Neural cell (in vitro differentiated cells): ENCODE measurements around the gene HS3ST2. TPM values are rescaled to one million over a fixed set of nuclear protein-coding genes. Genes with fewer than 3 reads are reported as not detected.

ENCODE experiments used
- H2AFZ ChIP-seq: fragments of 200-600, 300-800 bp; sonication (generic), shearing (Covaris generic); 2 replicates; pipeline ENCODE4 v1.6.0; 2014; ENCODE audit warnings: low read depth, mild to moderate bottlenecking, antibody characterized with exemption, low read length, moderate library complexity
- H3F3A ChIP-seq: fragments of 200-600 bp; shearing (Covaris generic); 2 replicates; pipeline ENCODE4 v1.6.1; 2016; ENCODE audit warnings: mild to moderate bottlenecking, moderate library complexity, mixed read lengths, antibody characterized with exemption, low read length; ENCODE audit not compliant: insufficient read depth, poor library complexity, severe bottlenecking
- H3K27ac ChIP-seq: fragments of 200-600, 300-800 bp; sonication (generic), shearing (Covaris generic); 2 replicates; pipeline ENCODE4 v1.5.1; 2014; ENCODE audit warnings: mild to moderate bottlenecking, low read length, moderate library complexity
- H3K27me3 ChIP-seq: fragments of 300-800, 200-600 bp; sonication (generic), shearing (Covaris generic); 2 replicates; pipeline ENCODE4 v1.6.0; 2014; ENCODE audit warnings: mild to moderate bottlenecking, low read depth, low read length, moderate library complexity; ENCODE audit not compliant: insufficient read depth
- H3K36me3 ChIP-seq: fragments of 300-800, 200-600 bp; sonication (generic), shearing (Covaris generic); 2 replicates; pipeline ENCODE4 v1.5.1; 2014; ENCODE audit warnings: mild to moderate bottlenecking, antibody characterized with exemption, low read length, moderate library complexity; ENCODE audit not compliant: insufficient read depth
- H3K4me2 ChIP-seq: fragments of 300-800, 200-600 bp; sonication (generic), shearing (Covaris generic); 2 replicates; pipeline ENCODE4 v1.6.0; 2014; ENCODE audit warnings: mild to moderate bottlenecking, low read length
- H3K4me3 ChIP-seq: fragments of 300-800, 200-600 bp; sonication (generic), shearing (Covaris generic); 2 replicates; pipeline ENCODE4 v1.5.1; 2014; ENCODE audit warnings: mild to moderate bottlenecking, low read length, moderate library complexity
- H3K79me2 ChIP-seq: fragments of 200-600 bp; shearing (Covaris generic); replicated peaks from 2 replicates; pipeline ENCODE4 v1.6.0; 2014; ENCODE audit warnings: mild to moderate bottlenecking, low read length, moderate library complexity; ENCODE audit not compliant: insufficient read depth
- H3K9ac ChIP-seq: fragments of 300-800, 200-600 bp; sonication (generic), shearing (Covaris generic); 2 replicates; pipeline ENCODE4 v1.6.1; 2016; ENCODE audit warnings: mild to moderate bottlenecking, low read length, mixed read lengths
- H3K9me2 ChIP-seq: fragments of 200-600 bp; shearing (Covaris generic); 2 replicates; pipeline ENCODE4 v1.6.1; 2016; ENCODE audit warnings: mild to moderate bottlenecking, low read length, mixed read lengths; ENCODE audit not compliant: insufficient read depth
- H3K9me3 ChIP-seq: fragments of 200-600, 300-800 bp; sonication (generic), shearing (Covaris generic); 2 replicates; pipeline ENCODE4 v1.6.1; 2016; ENCODE audit warnings: mild to moderate bottlenecking, mixed run types, low read length, moderate library complexity, mixed read lengths
- H4K20me1 ChIP-seq: fragments of 200-600 bp; shearing (Covaris generic); 2 replicates; pipeline ENCODE4 v1.6.1; 2016; ENCODE audit warnings: mild to moderate bottlenecking, mixed run types; ENCODE audit not compliant: insufficient read depth
- CTCF ChIP-seq: fragments of 450-650 bp; IDR thresholded peaks from 2 replicates; pipeline ENCODE4 v1.5.1; 2014; ENCODE audit warnings: antibody characterized with exemption, mild to moderate bottlenecking, moderate library complexity; ENCODE audit not compliant: poor library complexity, severe bottlenecking
- EP300 ChIP-seq: fragments of 450-650 bp; conservative IDR thresholded peaks from 2 replicates; pipeline ENCODE4 v1.6.1; 2014; ENCODE audit warnings: antibody characterized with exemption, mild to moderate bottlenecking, moderate library complexity; ENCODE audit not compliant: poor library complexity, severe bottlenecking
- EZH2 ChIP-seq: fragments of 200-600, 300-800 bp; shearing (Covaris generic), sonication (generic); IDR thresholded peaks from 2 replicates; pipeline ENCODE4 v1.6.1; 2014; ENCODE audit warnings: antibody characterized with exemption, low read length, borderline replicate concordance, mild to moderate bottlenecking; ENCODE audit not compliant: insufficient read depth, poor library complexity, severe bottlenecking
- MXI1 ChIP-seq: fragments of 450-650 bp; conservative IDR thresholded peaks from 2 replicates; pipeline ENCODE4 v1.6.1; 2014; ENCODE audit warnings: antibody characterized with exemption, mild to moderate bottlenecking; ENCODE audit not compliant: poor library complexity, severe bottlenecking
- POLR2AphosphoS5 ChIP-seq: IDR thresholded peaks from 2 replicates; pipeline ENCODE4 v1.6.1; 2012
- RAD21 ChIP-seq: fragments of 450-650 bp; conservative IDR thresholded peaks from 2 replicates; pipeline ENCODE4 v1.6.1; 2014; ENCODE audit warnings: antibody characterized with exemption, mild to moderate bottlenecking, moderate library complexity
- SMC3 ChIP-seq: fragments of 450-650 bp; conservative IDR thresholded peaks from 2 replicates; pipeline ENCODE4 v1.6.1; 2014; ENCODE audit warnings: antibody characterized with exemption, mild to moderate bottlenecking, moderate library complexity; ENCODE audit not compliant: poor library complexity
- TAF1 ChIP-seq: IDR thresholded peaks from 2 replicates; pipeline ENCODE4 v1.6.1; 2012; ENCODE audit warnings: low read depth
- polyA plus RNA-seq: library from polyadenylated mRNA; depleted of rRNA; stranded (reverse); fragments of >200 nt; gene quantifications from 2 replicates; pipeline ENCODE4 v1.2.3, GENCODE V29; 2014
- TF ChIP-seq, protein P1 (sequence below): IDR thresholded peaks from 2 replicates; pipeline ENCODE4 v1.6.1; 2012; ENCODE audit warnings: borderline replicate concordance

The HS3ST2 gene
- polyA plus RNA-seq, 1 donor from 2014 or later = 3.0 TPM

GRCh38 chr16:22789281-22789945 is 24.5 kb upstream of the HS3ST2 start:
- no peak overlapping the region for H2AFZ ChIP-seq
- H3K4me3 ChIP-seq = no peak overlapping the region
- no peak overlapping the region for H3K27ac ChIP-seq
- H3K79me2 ChIP-seq = no peaks in the 10 kb centered on the region
- H4K20me1 ChIP-seq = no peaks in the 10 kb centered on the region
- no peaks in the 10 kb centered on the region for H3K9me2 ChIP-seq
- H3K36me3 ChIP-seq = no peaks in the 10 kb centered on the region
- H3K27me3 ChIP-seq = no peaks in the 10 kb centered on the region
- H3K4me2 ChIP-seq = no peak overlapping the region
- no peak overlapping the region for H3K9ac ChIP-seq
- no peak for TF ChIP-seq EZH2
- TF ChIP-seq, protein P1, sequence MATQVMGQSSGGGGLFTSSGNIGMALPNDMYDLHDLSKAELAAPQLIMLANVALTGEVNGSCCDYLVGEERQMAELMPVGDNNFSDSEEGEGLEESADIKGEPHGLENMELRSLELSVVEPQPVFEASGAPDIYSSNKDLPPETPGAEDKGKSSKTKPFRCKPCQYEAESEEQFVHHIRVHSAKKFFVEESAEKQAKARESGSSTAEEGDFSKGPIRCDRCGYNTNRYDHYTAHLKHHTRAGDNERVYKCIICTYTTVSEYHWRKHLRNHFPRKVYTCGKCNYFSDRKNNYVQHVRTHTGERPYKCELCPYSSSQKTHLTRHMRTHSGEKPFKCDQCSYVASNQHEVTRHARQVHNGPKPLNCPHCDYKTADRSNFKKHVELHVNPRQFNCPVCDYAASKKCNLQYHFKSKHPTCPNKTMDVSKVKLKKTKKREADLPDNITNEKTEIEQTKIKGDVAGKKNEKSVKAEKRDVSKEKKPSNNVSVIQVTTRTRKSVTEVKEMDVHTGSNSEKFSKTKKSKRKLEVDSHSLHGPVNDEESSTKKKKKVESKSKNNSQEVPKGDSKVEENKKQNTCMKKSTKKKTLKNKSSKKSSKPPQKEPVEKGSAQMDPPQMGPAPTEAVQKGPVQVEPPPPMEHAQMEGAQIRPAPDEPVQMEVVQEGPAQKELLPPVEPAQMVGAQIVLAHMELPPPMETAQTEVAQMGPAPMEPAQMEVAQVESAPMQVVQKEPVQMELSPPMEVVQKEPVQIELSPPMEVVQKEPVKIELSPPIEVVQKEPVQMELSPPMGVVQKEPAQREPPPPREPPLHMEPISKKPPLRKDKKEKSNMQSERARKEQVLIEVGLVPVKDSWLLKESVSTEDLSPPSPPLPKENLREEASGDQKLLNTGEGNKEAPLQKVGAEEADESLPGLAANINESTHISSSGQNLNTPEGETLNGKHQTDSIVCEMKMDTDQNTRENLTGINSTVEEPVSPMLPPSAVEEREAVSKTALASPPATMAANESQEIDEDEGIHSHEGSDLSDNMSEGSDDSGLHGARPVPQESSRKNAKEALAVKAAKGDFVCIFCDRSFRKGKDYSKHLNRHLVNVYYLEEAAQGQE = no peak
- TF ChIP-seq CTCF = no peak
- TF ChIP-seq MXI1 = no peak
- no peak for TF ChIP-seq RAD21
- TF ChIP-seq SMC3 = no peak
- no peak for TF ChIP-seq TAF1
- TF ChIP-seq POLR2AphosphoS5 = no peak
- no peak for TF ChIP-seq EP300
- no peaks in the 10 kb centered on the region for H3K9me3 ChIP-seq
- H3F3A ChIP-seq = no peaks in the 10 kb centered on the region

- no peak overlapping the region for H3K4me3 ChIP-seq
- H2AFZ ChIP-seq = no peak overlapping the region
- no peaks in the 10 kb centered on the region for H3K27me3 ChIP-seq
- H3K27ac ChIP-seq = no peak overlapping the region
- no peaks in the 10 kb centered on the region for H3K9me2 ChIP-seq
- no peak overlapping the region for H3K9ac ChIP-seq
- H3K4me2 ChIP-seq = no peak overlapping the region
- no peaks in the 10 kb centered on the region for H3K36me3 ChIP-seq
- H3K9me3 ChIP-seq = no peaks in the 10 kb centered on the region
- no peaks in the 10 kb centered on the region for H3K79me2 ChIP-seq
- H3F3A ChIP-seq = no peaks in the 10 kb centered on the region
- TF ChIP-seq EP300 = no peak
- TF ChIP-seq CTCF = no peak
- no peaks in the 10 kb centered on the region for H4K20me1 ChIP-seq
Observed at GRCh38 chr16:22797551-22797950, 16.4 kb upstream of the HS3ST2 start.
